ENCODE data around the gene DRD2.

DNA sequence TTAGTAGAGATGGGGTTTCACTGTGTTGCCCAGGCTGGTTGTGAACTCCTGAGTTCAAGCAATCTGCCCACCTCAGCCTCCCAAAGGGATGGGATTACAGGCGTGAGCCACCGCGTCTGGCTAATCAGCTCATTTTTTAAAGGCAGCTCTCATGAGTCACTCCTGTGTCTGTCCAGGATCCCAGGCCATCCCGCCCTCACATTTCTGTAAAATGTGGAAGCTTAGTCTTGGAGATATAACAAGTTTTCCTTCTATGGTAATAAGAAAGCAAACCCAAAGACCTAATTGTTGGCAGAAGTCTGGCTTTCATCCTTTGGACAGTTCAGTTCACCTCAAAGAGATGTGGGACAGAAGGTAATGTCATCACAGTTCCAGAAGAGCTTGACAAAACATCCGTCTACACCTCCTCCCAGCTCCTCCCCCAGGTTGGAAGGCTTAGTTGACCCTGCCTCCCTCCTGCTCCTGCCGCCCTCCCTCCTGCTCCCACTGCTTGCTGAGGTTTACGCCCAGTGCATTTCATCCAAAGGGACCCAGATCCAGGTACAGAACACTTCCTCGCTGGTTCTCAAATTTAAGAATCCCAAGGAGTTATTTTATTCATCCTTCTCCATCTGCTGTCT lies 6.4 kb downstream of the DRD2 start:
- no peak for TF ChIP-seq BCL11A (tag by site-specific recombination; IDR thresholded peaks at IDR 0.05; ENCODE audit: low read depth)
- TF ChIP-seq, protein P1, sequence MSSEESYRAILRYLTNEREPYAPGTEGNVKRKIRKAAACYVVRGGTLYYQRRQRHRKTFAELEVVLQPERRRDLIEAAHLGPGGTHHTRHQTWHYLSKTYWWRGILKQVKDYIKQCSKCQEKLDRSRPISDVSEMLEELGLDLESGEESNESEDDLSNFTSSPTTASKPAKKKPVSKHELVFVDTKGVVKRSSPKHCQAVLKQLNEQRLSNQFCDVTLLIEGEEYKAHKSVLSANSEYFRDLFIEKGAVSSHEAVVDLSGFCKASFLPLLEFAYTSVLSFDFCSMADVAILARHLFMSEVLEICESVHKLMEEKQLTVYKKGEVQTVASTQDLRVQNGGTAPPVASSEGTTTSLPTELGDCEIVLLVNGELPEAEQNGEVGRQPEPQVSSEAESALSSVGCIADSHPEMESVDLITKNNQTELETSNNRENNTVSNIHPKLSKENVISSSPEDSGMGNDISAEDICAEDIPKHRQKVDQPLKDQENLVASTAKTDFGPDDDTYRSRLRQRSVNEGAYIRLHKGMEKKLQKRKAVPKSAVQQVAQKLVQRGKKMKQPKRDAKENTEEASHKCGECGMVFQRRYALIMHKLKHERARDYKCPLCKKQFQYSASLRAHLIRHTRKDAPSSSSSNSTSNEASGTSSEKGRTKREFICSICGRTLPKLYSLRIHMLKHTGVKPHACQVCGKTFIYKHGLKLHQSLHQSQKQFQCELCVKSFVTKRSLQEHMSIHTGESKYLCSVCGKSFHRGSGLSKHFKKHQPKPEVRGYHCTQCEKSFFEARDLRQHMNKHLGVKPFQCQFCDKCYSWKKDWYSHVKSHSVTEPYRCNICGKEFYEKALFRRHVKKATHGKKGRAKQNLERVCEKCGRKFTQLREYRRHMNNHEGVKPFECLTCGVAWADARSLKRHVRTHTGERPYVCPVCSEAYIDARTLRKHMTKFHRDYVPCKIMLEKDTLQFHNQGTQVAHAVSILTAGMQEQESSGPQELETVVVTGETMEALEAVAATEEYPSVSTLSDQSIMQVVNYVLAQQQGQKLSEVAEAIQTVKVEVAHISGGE (tag by site-specific recombination; conservative IDR thresholded peaks at IDR 0.05; ENCODE audit: low read depth), result no peak
- TF ChIP-seq, protein P2, sequence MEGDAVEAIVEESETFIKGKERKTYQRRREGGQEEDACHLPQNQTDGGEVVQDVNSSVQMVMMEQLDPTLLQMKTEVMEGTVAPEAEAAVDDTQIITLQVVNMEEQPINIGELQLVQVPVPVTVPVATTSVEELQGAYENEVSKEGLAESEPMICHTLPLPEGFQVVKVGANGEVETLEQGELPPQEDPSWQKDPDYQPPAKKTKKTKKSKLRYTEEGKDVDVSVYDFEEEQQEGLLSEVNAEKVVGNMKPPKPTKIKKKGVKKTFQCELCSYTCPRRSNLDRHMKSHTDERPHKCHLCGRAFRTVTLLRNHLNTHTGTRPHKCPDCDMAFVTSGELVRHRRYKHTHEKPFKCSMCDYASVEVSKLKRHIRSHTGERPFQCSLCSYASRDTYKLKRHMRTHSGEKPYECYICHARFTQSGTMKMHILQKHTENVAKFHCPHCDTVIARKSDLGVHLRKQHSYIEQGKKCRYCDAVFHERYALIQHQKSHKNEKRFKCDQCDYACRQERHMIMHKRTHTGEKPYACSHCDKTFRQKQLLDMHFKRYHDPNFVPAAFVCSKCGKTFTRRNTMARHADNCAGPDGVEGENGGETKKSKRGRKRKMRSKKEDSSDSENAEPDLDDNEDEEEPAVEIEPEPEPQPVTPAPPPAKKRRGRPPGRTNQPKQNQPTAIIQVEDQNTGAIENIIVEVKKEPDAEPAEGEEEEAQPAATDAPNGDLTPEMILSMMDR (tag by site-specific recombination; IDR thresholded peaks at IDR 0.05), result no peak

Measured in HEK293 (cell line).